ENCODE data around the gene EYS.

EYS gene

GRCh38 chr6:64415926-64416325 lies 1291.1 kb downstream of the EYS start:
- DNase-seq: no peak

- no peak for DNase-seq
These were observed 1295.8 kb downstream of the EYS start for GRCh38 chr6:64411226-64411625.

- DNase-seq: no peak
These were observed 1297.1 kb downstream of the EYS start for GRCh38 chr6:64409948-64410347.

GRCh38 chr6:64404396-64404795 lies 1302.6 kb downstream of the EYS start:
- DNase-seq: no peak

- no peak for DNase-seq
These were observed 1323.7 kb downstream of the EYS start for GRCh38 chr6:64383277-64383676.

GRCh38 chr6:64376394-64376793 lies 1330.6 kb downstream of the EYS start:
- no peak for DNase-seq

- no peak for DNase-seq
These were observed 1349.6 kb downstream of the EYS start for GRCh38 chr6:64357430-64357829.

GRCh38 chr6:64347411-64347810 lies 1359.6 kb downstream of the EYS start:
- no peak for DNase-seq

- DNase-seq: no peak
These were observed 1371.8 kb downstream of the EYS start for GRCh38 chr6:64335195-64335594.

- no peak for DNase-seq
These were observed 1372.4 kb downstream of the EYS start for GRCh38 chr6:64334636-64335035.

GRCh38 chr6:64330694-64331307 lies 1376.2 kb downstream of the EYS start:
- no peak for DNase-seq

GRCh38 chr6:64326939-64327338 lies 1380.1 kb downstream of the EYS start:
- no peak for DNase-seq

- DNase-seq: no peak
These were observed 1381.9 kb downstream of the EYS start for GRCh38 chr6:64325093-64325492.

- DNase-seq: no peak
These were observed 1396.8 kb downstream of the EYS start for GRCh38 chr6:64310214-64310613.

- DNase-seq: no peak
These were observed 1405.5 kb downstream of the EYS start for GRCh38 chr6:64301307-64302236.

- no peak for DNase-seq
These were observed 1407.8 kb downstream of the EYS start for GRCh38 chr6:64299176-64299575.

GRCh38 chr6:64294034-64294433 lies 1413.0 kb downstream of the EYS start:
- DNase-seq: no peak

GRCh38 chr6:64293298-64293697 lies 1413.7 kb downstream of the EYS start:
- DNase-seq: no peak

- no peak for DNase-seq
These were observed 1416.2 kb downstream of the EYS start for GRCh38 chr6:64290867-64291266.

GRCh38 chr6:64289931-64290330 lies 1417.1 kb downstream of the EYS start:
- DNase-seq: no peak

- DNase-seq: no peak
These were observed 1418.7 kb downstream of the EYS start for GRCh38 chr6:64288351-64288750.

GRCh38 chr6:64281167-64281566 lies 1425.9 kb downstream of the EYS start:
- no peak for DNase-seq

- no peak for DNase-seq
These were observed 1426.5 kb downstream of the EYS start for GRCh38 chr6:64280569-64280968.

- no peak for DNase-seq
These were observed 1436.9 kb downstream of the EYS start for GRCh38 chr6:64270083-64270482.
